NK-92 (cell line): Measurements from ENCODE around the gene FNDC3B.

Experiments used
- DNase-seq: peaks from one replicate; lab custom pipeline; 2025; ENCODE audit not compliant: unreplicated experiment; lab: John Stamatoyannopoulos, UW

The FNDC3B gene

DNA sequence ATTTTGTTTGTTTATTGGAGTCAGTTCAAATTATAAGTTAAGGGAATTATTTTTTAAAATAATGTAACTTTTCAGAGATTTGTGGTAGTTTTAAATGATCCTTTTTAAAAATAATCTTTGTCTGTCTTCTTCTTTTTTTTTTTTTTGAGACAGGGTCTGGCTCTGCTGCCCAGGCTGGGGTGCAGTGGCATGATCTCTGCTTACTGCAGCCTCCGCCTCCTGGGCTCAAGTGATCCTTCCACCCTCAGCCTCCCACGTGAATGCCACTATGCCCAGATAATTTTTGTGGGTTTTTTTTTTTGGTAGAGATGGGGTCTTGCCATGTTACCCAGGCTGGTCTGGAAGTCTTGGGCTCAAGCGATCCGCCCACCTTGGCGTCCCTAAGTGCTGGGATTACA is 12.6 kb downstream of the FNDC3B start:
- no peak for DNase-seq

GRCh38 chr3:172052405-172052804 is 13.0 kb downstream of the FNDC3B start:
- no peak for DNase-seq

- no peak for DNase-seq
Measured at GRCh38 chr3:172054115-172054764, 14.9 kb downstream of the FNDC3B start.

DNA sequence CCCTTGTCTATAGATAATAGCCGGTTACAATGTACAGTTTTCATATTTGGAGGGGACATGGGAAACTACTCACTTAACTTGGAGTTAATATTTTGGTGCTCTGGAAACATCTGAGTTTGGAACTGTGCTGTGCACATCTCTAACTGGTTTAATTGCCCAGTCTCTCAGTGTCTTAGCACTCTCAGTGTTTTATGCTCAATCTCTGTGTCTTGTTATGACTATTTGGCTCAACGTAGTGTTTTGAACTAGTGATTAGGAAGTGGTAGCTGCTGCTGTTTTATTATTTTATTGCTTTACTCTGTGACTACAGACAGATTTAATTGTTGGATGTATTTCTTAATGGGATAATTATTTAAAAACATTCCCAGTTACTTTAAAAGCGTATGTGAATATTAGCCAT is 17.0 kb downstream of the FNDC3B start:
- no peak for DNase-seq

DNA sequence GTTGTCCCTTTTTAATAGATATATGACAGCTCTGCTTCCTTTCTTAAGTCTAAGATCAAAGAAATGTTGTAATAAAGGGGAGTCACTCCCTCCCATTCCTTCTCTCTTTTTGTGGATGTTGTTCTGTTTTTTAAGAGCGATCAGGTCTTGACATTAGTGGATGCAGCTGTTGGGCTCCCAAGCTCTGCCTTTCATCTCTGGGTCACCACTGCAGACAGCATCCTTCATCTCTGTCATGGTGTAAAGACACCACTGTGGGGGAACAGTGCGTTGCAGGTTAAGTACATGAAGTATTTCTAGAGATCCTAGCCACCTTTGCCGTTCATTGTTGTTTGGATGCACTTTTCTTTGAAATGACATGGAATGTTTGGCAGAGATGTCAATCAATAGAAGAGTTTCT is 17.7 kb downstream of the FNDC3B start:
- DNase-seq = no peak

DNA sequence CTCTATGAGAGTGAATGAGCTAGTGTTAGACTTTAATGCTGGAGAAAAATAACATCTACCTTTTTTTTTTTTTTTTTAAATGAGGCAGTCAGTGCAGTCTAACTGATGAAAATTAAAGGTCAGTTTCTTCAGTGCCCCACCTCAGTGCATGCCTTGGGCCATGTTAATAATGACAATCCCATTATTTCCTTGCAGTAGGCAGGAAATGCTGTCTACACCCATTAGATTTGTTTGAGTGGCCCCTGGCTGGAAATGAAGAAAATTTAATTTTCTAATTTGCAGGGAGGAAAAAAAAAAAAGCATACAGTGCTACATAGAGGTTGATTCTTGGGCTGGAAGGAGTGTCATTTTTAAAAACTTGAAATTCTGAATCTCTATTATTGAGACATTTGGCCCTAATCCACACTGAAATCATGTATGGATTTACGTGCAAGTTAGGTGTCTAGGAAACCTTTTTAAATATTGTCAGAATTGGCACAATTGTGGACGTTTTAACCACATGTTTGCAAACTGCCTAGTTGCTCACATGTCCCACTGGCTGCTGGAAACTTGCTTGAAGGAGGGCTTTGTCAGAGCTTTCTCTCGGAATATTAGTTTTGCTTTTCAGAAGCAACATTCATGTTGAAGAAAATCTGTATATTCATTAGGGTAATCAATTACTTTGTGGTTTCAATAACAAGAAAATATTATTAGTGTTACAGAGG is 18.4 kb downstream of the FNDC3B start:
- no peak for DNase-seq

DNA sequence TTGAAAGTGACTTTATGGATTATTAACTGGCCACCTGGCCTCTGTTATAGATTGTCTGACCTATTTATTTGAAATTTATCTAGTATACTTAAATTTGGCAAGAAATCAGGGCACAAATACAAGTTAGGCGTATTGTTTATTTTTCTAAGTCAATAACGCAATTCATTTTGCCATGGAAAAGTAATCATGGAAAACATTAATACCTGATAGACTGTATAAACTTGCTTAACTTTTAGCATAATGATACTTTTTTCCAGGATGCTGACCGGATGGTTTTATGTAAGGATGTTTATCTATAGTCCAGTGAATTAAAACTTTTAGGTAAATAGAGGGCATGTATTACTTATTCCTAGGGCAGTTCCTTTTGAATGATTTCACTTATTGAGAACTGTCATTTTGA is 20.2 kb downstream of the FNDC3B start:
- DNase-seq = no peak

GRCh38 chr3:172060234-172060633 is 20.9 kb downstream of the FNDC3B start:
- DNase-seq = no peak

DNA sequence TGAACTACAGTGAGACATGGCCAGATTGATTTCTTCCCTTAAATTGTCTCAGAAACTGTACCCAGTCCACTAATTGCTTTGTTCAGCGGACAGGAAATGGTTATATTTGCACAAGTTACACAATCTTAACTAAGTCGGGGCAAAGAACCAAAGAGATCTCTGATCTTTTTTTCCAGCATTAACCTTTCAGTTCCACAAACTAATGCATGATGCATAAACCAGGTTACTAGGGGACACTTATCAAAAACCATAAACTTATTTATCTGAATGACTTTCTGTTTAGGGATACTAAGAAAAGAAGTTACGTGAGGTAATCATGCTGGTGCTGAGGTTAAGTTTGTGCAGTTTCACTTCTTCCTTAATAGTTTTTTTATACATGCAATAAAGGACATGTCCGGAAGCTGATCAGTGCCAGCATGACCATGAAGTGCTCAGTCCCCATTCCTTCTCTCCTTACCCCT is 22.4 kb downstream of the FNDC3B start:
- no peak for DNase-seq

GRCh38 chr3:172062761-172063160 is 23.4 kb downstream of the FNDC3B start:
- DNase-seq = no peak

DNA sequence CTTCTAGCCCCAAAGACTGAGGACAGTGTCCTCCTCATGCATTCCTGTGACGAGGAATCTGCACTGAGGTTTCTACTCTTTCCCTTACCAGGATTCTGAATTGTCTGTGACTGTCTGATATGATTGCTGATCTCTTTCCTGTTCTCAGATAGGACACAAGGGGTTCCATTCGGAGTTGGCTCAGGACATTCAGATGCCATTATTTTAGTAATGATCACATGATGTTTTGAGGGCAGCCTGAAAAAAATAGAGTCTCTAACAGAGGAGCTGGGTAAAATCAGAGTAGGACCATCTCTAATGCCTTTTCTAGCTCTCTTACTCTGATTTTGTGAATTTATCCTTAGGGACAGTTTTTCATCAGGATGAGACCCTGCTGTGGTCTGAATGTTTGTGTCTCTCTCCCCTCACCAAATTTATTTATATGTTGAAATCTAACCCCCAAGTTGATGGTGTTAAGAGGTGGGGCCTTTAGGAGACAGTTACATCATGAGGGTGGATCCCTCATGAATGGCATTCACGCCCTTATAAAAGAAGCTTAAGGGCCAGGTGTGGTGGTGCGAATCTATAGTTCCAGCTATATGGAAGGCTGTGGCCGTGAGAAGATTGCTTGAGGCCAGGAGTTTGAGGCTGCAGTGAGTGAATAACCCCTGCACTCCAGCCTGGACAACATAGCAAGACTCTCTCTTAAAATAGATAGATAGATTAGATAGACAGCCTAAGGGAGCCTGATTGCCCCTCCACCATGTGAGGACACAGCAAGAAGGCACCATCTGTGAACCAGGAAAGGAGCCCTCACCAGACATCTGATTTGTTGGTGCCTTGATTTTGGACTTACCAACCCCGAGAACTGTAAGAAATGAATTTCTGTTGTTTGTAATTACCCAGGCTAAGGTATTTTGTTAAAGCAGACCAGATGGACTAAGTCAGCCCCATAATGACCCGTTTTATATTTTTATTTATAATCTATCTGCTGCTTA is 24.4 kb downstream of the FNDC3B start:
- no peak for DNase-seq

GRCh38 chr3:172065527-172065926 is 26.1 kb downstream of the FNDC3B start:
- DNase-seq = no peak

DNA sequence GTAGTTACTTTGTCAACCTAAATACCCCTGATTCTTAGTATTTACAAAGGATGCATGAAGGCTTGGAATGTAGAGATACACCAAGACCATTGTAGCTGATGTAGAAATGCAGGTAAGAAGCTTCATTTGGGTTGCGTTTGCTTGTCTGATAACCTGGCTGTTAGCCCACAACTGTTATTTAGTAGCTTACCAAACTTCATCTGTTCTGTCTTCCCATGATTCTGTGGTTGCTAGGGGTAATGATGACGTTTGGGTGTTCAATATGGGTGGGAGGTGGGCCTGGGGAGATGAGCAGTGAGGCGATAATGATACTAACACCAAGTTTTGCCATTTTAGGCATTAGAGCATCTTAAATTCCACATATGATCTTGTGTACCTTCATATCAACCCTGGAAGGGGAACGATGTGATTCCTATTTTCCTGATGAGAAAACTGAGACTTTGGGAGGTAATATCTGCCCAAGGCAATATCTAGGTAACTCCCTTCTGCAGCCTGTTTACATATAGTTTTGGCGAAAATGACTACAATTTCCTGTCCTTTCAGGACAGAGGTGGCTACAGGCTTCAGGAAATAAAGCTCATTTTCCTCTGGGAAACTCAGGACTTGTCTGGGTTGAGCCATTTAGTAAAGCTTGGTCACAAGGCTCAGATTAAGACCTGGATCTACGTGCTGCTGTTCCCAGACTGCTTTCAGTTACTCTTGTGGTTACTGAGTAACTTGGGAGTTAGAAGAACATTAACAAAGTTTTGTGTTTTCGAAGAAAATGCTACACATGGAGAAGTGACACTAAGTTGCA is 26.8 kb downstream of the FNDC3B start:
- no peak for DNase-seq

GRCh38 chr3:172066880-172067796 is 27.8 kb downstream of the FNDC3B start:
- DNase-seq = no peak

- DNase-seq = no peak
Measured at GRCh38 chr3:172067837-172068440, 28.6 kb downstream of the FNDC3B start.

DNA sequence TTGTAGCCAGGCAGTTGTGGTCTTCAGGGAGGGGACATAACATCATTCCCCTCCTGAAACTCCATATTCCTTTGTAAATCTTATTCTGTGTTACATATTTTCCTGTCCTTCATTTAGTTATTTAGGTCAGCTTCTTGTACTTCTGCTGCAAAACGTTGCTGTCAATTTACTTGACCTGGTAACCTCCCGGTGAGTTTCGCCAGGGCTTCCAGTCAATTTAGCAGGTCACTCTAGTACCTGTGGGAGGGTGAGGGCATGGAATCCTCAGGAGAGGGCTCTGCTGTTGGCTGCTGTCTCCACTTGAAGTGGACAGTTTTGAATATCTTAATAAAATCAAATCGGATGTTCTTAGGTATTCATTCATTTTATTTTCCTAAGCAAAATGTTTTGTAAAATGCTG is 29.6 kb downstream of the FNDC3B start:
- DNase-seq = no peak

DNA sequence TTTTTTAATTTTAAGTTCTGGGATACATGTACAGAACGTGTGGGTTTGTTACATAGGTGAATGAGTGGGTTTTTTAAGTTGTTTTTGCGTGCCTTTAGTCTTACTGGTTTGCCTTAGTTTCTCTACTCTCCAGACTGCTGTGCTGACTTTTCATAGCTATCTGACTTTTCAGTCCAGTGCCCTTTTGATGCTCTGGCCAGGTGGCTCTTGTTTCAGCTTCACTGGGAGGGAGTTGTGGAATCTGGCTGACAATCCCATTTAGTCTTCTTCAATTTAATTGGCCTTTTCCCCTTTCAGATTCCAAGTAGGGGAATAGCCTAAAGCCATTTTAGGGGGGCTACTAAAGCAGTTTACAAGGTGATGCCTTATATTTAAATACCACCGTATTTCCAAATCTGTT is 30.1 kb downstream of the FNDC3B start:
- no peak for DNase-seq

DNA sequence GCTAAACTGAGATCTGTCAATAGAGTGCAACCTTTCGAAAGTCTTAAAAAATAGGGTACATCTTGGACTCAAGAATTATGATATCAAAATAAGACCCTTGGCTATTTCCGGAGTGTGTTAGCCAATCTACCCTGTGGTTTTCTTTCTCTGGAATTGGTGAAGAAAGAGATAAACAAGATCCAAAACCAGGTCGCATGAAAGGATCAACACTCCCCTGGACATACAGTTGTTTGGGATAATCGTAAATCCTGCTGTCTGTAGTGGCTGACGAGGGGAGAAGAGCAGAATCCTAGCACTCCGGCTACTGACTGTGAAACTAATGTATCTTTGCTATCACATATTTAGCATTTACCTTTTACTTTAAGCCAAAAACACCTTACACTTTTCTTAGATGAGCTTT is 30.9 kb downstream of the FNDC3B start:
- DNase-seq = no peak

GRCh38 chr3:172070802-172071201 is 31.4 kb downstream of the FNDC3B start:
- no peak for DNase-seq
